IPS-18c (cell line): ENCODE results near the gene SOSTDC1.
"Not testable (repeated sequence)": the region's sequence is repeated elsewhere in the genome, so short reads cannot be mapped to it uniquely, and the experiment has no call there.

Experiments
- H3K4me3 ChIP-seq: 2 replicates; pipeline ENCODE4 v1.7.0; 2013; ENCODE audit warnings: low read depth, mild to moderate bottlenecking, low read length, moderate library complexity; ENCODE audit not compliant: insufficient read depth
- H3K9me3 ChIP-seq: one replicate; pipeline ENCODE4 v1.6.1; 2013; ENCODE audit warnings: mild to moderate bottlenecking, low read length, moderate library complexity; ENCODE audit not compliant: control insufficient read depth, insufficient read depth

SOSTDC1 gene

DNA sequence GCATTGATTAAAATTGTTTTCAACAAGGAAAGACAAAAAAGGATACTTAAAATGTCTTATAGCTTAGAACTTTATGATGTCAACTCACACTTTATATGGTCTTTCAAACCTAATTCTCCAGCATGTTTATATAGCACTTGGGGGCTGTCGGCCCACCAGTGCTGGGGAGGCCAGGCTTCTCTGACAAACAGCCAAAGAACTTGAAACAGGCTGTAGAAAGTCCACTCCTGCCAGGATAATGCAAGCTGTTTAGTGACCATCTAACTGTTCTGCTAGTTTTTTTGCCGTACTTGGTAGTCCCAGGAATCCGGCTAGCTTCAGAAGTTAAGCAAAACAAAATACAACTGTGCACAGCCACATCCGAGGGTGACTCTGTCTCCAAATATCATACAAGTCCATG is 13.6 kb upstream of the SOSTDC1 start:
- no peaks in the 10 kb centered on the region for H3K9me3 ChIP-seq
- no peak overlapping the region for H3K4me3 ChIP-seq

GRCh38 chr7:16471933-16472332 is 6.4 kb upstream of the SOSTDC1 start:
- Histone ChIP-seq H3K4me3 (no peak overlapping the region), H3K9me3 (no peaks in the 10 kb centered on the region)

GRCh38 chr7:16463949-16464715 is 1.4 kb downstream of the SOSTDC1 start:
- no peaks in the 10 kb centered on the region for H3K9me3 ChIP-seq
- H3K4me3 ChIP-seq = no peak overlapping the region

DNA sequence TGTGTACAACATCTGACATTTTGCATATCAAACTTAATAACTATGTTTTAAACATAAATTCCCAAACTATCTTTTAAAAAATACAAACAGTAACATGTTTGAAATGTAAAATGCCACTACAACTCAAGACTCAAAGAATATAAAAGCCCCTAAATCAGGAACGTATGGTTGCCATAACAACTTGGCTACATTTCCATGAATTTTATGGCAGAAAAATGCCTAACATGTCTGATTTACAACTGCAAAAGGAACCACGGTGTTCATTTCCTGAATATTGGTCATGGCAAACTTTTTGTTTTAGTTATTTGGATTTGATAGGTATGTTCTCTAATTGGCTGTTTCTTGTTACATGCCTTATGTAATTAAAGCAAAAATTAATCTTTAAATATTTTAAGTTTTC is 2.0 kb downstream of the SOSTDC1 start:
- Histone ChIP-seq H3K9me3 (no peaks in the 10 kb centered on the region), H3K4me3 (no peak overlapping the region)

- Histone ChIP-seq H3K9me3 (no peaks in the 10 kb centered on the region), H3K4me3 (no peak overlapping the region)
Measured at GRCh38 chr7:16462431-16462889, 3.1 kb downstream of the SOSTDC1 start.

GRCh38 chr7:16460789-16461493 is 4.6 kb downstream of the SOSTDC1 start:
- Histone ChIP-seq H3K4me3 (no peak overlapping the region), H3K9me3 (no peaks in the 10 kb centered on the region)

GRCh38 chr7:16456303-16456702 is 9.2 kb downstream of the SOSTDC1 start:
- not testable (repeated sequence) for H3K9me3 ChIP-seq

DNA sequence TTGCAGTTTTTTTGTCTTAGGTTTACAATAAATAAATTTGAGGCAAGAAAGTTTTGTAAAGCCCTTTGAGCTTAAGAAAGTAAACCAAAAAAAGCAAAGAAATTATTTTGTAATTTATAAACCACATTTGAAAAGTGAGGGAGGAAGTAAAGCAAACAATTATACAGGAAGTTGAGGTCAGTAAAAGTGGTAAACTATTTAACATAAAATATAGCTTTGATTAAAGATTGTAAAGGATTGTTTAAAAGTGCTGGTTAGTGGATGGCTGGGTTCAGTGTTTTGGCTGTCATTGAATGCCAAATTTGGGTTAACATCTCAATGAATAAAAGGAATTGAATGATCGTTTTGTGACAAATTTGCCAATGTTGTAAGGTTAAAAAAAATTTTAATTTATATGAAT is 9.9 kb downstream of the SOSTDC1 start:
- H3K4me3 ChIP-seq = no peak overlapping the region
- H3K9me3 ChIP-seq = no peaks in the 10 kb centered on the region

More at GRCh38 chr7:16456303-16456702, 9.2 kb downstream of the SOSTDC1 start:
- H3K4me3 ChIP-seq = not testable (repeated sequence)

GRCh38 chr7:16450366-16450765 is 15.2 kb downstream of the SOSTDC1 start:
- no peak overlapping the region for H3K4me3 ChIP-seq
- H3K9me3 ChIP-seq = no peaks in the 10 kb centered on the region

DNA sequence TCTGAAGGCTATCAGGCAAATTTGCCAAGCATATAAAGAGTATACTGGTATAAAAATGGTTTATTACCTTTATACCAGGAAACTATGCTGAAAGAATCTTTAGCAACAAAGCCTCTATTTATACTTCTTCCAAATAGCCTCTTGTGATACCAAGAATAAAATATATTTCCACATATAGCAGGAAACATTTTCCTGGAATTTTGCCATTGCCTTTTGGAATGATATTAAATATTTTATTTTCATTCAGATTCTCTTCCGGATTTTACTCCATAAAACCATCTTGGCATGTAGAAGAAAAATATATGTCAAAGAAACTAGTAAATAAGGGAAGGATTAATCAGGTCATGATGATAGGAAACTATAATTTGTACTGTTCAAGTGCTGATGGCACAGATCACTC is 17.7 kb downstream of the SOSTDC1 start:
- Histone ChIP-seq H3K4me3 (no peak overlapping the region), H3K9me3 (no peaks in the 10 kb centered on the region)

GRCh38 chr7:16446508-16446907 is 19.0 kb downstream of the SOSTDC1 start:
- no peaks in the 10 kb centered on the region for H3K9me3 ChIP-seq
- H3K4me3 ChIP-seq = no peak overlapping the region

DNA sequence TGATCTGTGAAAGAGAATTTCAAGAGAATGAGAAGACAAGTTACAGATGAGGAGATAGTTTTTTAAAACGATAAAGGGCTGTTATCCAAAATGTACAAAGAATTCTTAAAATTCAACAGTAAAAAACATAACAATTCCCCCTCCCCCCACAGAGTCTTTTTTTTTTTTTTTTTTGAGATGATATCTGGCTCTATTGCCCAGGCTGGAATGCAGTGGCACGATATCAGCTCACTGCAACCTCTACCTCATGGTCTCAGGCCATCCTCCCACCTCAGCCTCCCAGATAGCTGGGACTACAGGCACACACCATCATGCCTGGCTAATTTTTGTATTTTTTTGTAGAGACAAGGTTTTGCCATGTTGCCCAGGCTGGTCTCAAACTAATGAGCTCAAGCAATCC is 21.7 kb downstream of the SOSTDC1 start:
- not testable (repeated sequence) for H3K9me3 ChIP-seq, H3K4me3 ChIP-seq

DNA sequence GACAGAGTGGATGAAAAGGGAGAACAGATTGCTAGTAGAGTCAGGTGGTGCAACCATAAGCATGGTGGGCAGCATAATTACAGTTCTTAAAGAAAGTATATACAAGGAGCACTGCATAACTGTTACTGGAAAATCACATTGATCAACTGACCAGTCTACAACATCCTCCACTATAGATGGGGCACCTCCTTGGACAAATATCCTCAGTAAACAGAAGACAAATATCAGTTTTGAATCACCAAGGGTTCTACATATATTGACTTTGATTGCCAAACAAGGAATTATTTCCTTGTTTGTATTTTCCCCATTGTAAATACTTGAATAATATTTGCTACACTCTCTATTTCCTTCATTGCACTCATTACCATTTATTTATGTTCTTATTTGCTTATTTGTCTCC is 26.6 kb downstream of the SOSTDC1 start:
- Histone ChIP-seq H3K4me3 (no peak overlapping the region), H3K9me3 (no peaks in the 10 kb centered on the region)

- H3K4me3 ChIP-seq = no peak overlapping the region
- H3K9me3 ChIP-seq = no peaks in the 10 kb centered on the region
Measured at GRCh38 chr7:16436306-16436705, 29.2 kb downstream of the SOSTDC1 start.

GRCh38 chr7:16433568-16434122 is 31.9 kb downstream of the SOSTDC1 start:
- H3K9me3 ChIP-seq = no peaks in the 10 kb centered on the region
- H3K4me3 ChIP-seq = no peak overlapping the region

DNA sequence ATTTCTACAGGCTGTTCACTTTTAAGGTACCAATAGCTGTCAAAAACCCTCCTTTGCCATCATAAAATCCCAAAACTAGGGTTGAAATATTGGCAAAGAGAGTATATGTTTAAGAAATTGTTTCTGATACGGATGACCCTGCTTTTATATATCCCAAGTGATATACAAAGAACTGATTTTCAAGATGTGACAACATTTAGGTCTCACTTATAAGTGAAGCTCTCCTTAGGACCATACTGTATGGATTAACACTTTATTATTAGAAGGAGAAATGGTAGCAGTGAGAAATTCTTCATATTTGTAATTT is 33.2 kb downstream of the SOSTDC1 start:
- Histone ChIP-seq H3K9me3 (no peaks in the 10 kb centered on the region), H3K4me3 (no peak overlapping the region)

DNA sequence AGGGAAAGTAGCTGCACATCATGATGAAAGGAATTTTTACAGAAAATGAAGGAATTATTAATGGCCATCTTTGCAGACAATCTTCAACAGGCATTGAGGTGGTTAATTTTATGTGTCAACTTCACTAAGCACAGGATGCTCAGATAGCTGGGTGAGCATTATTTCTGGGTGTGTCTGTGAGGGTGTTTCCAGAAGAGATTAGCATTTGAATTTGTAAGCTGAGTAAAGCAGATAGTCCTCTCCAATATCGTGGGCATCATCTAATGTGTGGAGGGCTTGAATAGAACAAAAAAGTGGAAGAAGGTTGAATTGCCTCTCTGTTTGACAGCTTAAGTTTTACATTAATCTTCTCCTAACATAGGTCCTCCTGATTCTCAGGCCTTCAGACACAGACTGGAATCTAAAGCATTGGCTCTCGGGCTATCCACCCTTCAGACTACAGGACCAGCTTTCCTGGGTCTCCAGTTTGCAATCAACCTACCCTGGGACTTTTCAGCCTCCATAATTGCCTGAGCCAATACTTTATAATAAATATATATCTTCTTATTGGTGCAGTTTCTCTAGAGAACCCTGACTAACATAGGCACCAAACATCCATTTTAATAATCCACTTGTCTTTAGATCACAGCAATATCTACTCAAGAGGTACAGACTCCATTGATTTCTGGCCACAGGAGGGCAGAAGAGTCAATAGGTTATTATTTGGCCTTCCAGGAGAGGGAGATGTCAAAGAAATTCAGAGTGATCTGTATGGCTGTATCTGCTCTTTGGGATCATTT is 33.7 kb downstream of the SOSTDC1 start:
- no peaks in the 10 kb centered on the region for H3K9me3 ChIP-seq
- no peak overlapping the region for H3K4me3 ChIP-seq

DNA sequence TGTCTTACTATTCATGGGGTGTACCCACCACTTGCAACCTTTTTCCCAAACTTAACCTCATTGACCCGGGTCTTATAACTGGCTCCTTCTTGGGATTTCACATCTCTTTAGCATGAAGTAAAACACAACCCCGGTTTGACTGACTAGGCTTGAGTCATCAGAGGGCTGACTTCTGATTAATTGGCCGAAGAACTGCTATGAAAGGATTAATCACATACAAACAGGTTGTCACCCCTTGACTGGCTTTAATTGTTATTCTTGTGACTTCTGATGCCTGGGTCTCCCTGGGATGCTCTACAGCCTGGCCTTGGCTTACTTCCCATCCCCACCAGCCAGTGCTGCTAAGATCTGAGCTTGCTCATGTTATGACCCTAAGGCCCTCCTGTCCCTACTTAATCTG is 35.4 kb downstream of the SOSTDC1 start:
- H3K9me3 ChIP-seq = no peaks in the 10 kb centered on the region
- no peak overlapping the region for H3K4me3 ChIP-seq
